Adrenal gland (tissue), 5 donors: ENCODE results near the gene UNC5A.

ENCODE experiments used
- CTCF ChIP-seq, 6 experiments: fragments of 450-650 bp in 4 of 6; fragments of 200-600 bp in 2 of 6; sonication (generic) in 1 of 6; IDR thresholded peaks; 1 replicate in 5 of 6; 2 replicates in 1 of 6; pipeline versions ENCODE4 v1.5.1 to v1.8.0; 2016 to 2021; ENCODE audit warnings: antibody characterized with exemption in 6 of 6, mild to moderate bottlenecking in 2 of 6, moderate library complexity in 1 of 6
- POLR2A ChIP-seq, 2 donors: fragments of 450-650 bp; IDR thresholded peaks; one replicate each; pipeline ENCODE4 v1.6.1; 2017; ENCODE audit warnings: antibody characterized with exemption in 2 of 2, mild to moderate bottlenecking in 2 of 2, moderate library complexity in 1 of 2
- donor health status: DM: no; HTN: no; CAD: no.

DNA sequence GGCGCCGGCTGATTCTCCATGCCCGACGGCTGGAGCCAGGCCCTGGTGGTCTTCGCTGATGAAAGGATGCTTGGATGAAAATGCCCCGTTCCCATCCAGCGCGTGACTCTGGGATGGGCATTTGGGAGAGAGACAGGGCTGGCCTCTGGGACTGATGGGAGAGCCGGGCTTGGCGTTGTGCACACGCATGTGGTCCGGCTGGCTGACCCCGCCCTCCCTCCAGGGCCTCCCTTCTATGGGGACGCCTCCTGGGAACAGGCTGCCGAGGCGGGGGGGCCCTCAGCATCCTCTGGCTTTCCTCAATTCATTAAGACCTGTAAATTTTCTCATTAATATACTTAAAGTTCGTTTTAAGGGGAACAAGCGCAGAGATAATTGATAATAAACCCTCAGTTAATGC, 36.8 kb downstream of the UNC5A start:
- TF ChIP-seq POLR2A (IDR thresholded peaks at IDR 0.05) (no peak), CTCF (IDR thresholded peaks at IDR 0.05) (no peak)
